Transverse colon (tissue), 4 donors: ENCODE results near the gene RPS6KA5. TPM values are rescaled to one million over a fixed set of nuclear protein-coding genes. Genes with fewer than 3 reads are reported as not detected.

Source experiments
- DNase-seq: peaks from one replicate; pipeline ENCODE4 v3.0.0-alpha.2; 2019
- H3K27ac ChIP-seq, 4 donors: fragments of 200-600 bp; sonication (generic); 2 replicates each; pipeline ENCODE4 v1.5.1; 2016 to 2018; ENCODE audit warnings: inconsistent platforms in 4 of 4
- H3K27me3 ChIP-seq: fragments of 200-600 bp; sonication (generic); 2 replicates; pipeline ENCODE4 v1.5.1; 2017; ENCODE audit warnings: inconsistent platforms
- H3K36me3 ChIP-seq, 4 donors: fragments of 200-600 bp; sonication (generic); 2 replicates each; pipeline ENCODE4 v1.5.1; 2017 to 2019; ENCODE audit warnings: inconsistent platforms in 4 of 4
- H3K4me1 ChIP-seq, 4 donors: fragments of 200-600 bp; sonication (generic); 2 replicates each; pipeline ENCODE4 v1.5.1; 2017 to 2020; ENCODE audit warnings: inconsistent platforms in 4 of 4
- H3K4me3 ChIP-seq, 4 donors: fragments of 200-600 bp; sonication (generic); 1 replicate in 1 of 4; 2 replicates in 3 of 4; pipeline versions ENCODE4 v1.5.1 to v1.6.1; 2017 to 2019; ENCODE audit warnings: inconsistent platforms in 4 of 4
- H3K9me3 ChIP-seq, 2 donors: fragments of 200-600 bp; sonication (generic); 2 replicates each; pipeline ENCODE4 v1.5.1; 2017 to 2019; ENCODE audit warnings: inconsistent platforms in 2 of 2
- EP300 ChIP-seq: sonication (generic); formaldehyde crosslinking; IDR thresholded peaks from one replicate; pipeline ENCODE4 v1.6.1; 2017; ENCODE audit warnings: antibody characterized with exemption, low read depth
- POLR2A ChIP-seq: fragments of 450-650 bp; IDR thresholded peaks from one replicate; pipeline ENCODE4 v1.6.1; 2016; ENCODE audit warnings: antibody characterized with exemption, mild to moderate bottlenecking, moderate library complexity
- POLR2AphosphoS5 ChIP-seq, 3 donors: sonication (generic); formaldehyde crosslinking; IDR thresholded peaks; one replicate each; pipeline ENCODE4 v1.6.1; 2016; ENCODE audit warnings: antibody characterized with exemption in 3 of 3
- WGBS, 2 donors: methylation state at CpG; one replicate each; pipeline ENCODE4 v1.1.5; 2018; ENCODE audit warnings: low coverage in 1 of 2; 5-methylcytosine and 5-hydroxymethylcytosine counted together
- in situ Hi-C, 4 donors: fragments of 200-750 bp; cut with MboI; loops; one replicate each; pipeline versions ENCODE4 v1.15.0 to v1.15.1; 2017; ENCODE audit warnings: low sequenced_read_pairs in 3 of 4, low pct_ligation_motif_present in 1 of 4, low pct_unique_long_range_greater_than_20kb in 1 of 4
- intact Hi-C: fragments of 100-400 bp; cut with DNase I; formaldehyde crosslinking; loops from one replicate; pipeline ENCODE4 v1.15.1; 2023; ENCODE audit warnings: low total_unique reads
- total RNA-seq, 4 donors: library from RNA; depleted of rRNA; stranded (reverse); fragments of >200 nt; gene quantifications; one replicate each; pipeline ENCODE4 v1.1.0, GENCODE V29; 2016
- TF ChIP-seq, protein P1 (sequence below), 5 experiments: fragments of 200-600 bp in 3 of 5; fragments of 450-650 bp in 2 of 5; sonication (generic) in 3 of 5; IDR thresholded peaks; 1 replicate in 2 of 5; 2 replicates in 3 of 5; pipeline ENCODE4 v1.5.1; 2016 to 2017; ENCODE audit warnings: antibody characterized with exemption in 5 of 5, inconsistent platforms in 3 of 5, mild to moderate bottlenecking in 2 of 5, moderate library complexity in 1 of 5

The RPS6KA5 gene
- total RNA-seq, 4 donors from 2014 or later, result 7.5 to 32.8 (median 28.0) TPM

DNA sequence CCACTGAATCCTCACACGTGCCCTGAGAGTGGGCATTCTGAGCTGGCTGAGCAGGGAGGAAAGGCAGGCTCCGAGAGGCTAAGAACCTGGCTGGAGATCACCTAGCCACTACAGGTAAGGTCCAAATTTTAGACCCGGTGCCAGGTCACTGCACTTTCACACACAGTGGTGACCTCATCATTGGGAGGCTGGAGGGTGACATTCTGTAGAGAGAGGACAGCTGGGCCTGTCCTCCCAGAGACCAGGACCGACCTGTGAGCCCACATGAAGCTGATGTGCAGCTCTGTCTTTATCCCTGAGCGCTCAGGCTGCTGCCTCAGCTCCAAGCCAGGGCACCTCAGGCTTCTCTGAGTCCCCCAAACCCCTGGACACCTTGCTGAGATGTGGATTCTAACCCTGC, 248.3 kb downstream of the RPS6KA5 start:
- WGBS, 2 donors, result 93% methylated on average over 5 of the region's 5 CpGs; no CpG with 5 or more reads in 1 of the 2 donors
- Histone ChIP-seq H3K4me1 (peaks cover 12 to 34% (median 24%) of the 10 kb centered on the region in 4 donors), H3K4me3 (no peak overlapping the region), H3K27ac (no peak overlapping the region), H3K27me3 (peaks cover 7% of the 10 kb centered on the region), H3K9me3 (no peaks in the 10 kb centered on the region), H3K36me3 (no peaks in the 10 kb centered on the region)
- no peak for TF ChIP-seq POLR2A
- TF ChIP-seq EP300, result no peak
- TF ChIP-seq POLR2AphosphoS5 (IDR thresholded peaks at IDR 0.05), result no peak
- TF ChIP-seq, protein P1, sequence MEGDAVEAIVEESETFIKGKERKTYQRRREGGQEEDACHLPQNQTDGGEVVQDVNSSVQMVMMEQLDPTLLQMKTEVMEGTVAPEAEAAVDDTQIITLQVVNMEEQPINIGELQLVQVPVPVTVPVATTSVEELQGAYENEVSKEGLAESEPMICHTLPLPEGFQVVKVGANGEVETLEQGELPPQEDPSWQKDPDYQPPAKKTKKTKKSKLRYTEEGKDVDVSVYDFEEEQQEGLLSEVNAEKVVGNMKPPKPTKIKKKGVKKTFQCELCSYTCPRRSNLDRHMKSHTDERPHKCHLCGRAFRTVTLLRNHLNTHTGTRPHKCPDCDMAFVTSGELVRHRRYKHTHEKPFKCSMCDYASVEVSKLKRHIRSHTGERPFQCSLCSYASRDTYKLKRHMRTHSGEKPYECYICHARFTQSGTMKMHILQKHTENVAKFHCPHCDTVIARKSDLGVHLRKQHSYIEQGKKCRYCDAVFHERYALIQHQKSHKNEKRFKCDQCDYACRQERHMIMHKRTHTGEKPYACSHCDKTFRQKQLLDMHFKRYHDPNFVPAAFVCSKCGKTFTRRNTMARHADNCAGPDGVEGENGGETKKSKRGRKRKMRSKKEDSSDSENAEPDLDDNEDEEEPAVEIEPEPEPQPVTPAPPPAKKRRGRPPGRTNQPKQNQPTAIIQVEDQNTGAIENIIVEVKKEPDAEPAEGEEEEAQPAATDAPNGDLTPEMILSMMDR (IDR thresholded peaks at IDR 0.05), result no peak
- in situ Hi-C loops, result no loop called here
- DNase-seq, result no peak
- intact Hi-C loops, result no loop called here

DNA sequence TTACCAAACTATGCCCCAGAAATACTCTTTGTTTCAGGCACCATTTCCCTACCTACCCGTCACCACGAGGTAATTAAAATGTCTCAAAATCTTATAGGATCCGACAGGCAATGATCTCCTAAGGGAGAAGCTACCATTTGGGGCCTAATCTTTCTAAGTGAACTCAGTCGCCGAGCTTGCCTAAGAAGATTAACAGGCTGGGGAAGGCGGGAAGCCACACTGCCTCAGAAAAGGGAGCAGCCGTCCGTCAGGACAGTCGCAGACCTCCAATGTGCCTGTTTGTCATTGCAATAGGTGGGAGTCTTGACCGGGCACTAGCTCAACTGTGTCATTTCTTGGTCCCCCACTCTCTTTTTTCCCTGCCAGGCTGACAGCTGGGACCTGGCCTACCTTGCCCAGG, 248.8 kb downstream of the RPS6KA5 start:
- no peak overlapping the region for H3K27ac ChIP-seq
- WGBS, 2 donors, result 90 to 92% methylated on average over 2 to 10 of the region's 10 CpGs
- DNase-seq, result no peak
- intact Hi-C loops, result no loop called here
- peaks cover 11 to 31% (median 24%) of the 10 kb centered on the region in 4 donors for H3K4me1 ChIP-seq
- TF ChIP-seq, protein P1 (IDR thresholded peaks at IDR 0.05), result no peak
- peaks cover 7% of the 10 kb centered on the region for H3K27me3 ChIP-seq
- no peaks in the 10 kb centered on the region for H3K36me3 ChIP-seq
- H3K9me3 ChIP-seq, result no peaks in the 10 kb centered on the region
- H3K4me3 ChIP-seq, result no peak overlapping the region
- in situ Hi-C loops, result no loop called here

DNA sequence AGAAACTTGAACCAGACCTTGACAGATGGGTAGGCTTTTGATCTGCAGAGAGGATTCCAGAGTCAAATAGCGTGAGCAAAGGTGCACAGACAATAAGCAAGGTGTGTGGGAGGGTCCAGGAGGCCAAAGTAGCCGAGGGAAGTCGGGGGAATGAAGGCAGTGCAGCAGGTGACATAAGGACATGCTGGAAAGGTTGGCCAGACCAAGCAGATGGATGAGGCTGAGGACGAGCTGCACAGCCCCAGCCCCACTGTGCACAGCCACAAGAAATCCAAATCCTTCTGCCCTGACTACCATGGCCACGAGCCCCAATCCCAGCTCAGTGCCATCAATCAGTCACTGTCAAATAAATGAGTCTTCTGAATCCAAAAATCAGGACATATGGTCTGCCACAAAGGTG, 249.6 kb downstream of the RPS6KA5 start:
- in situ Hi-C loops (no loop called here), intact Hi-C loops (no loop called here)
- peaks cover 9 to 28% (median 23%) of the 10 kb centered on the region in 4 donors for H3K4me1 ChIP-seq
- DNase-seq, result no peak
- H3K4me3 ChIP-seq, result no peak overlapping the region
- H3K9me3 ChIP-seq, result no peaks in the 10 kb centered on the region
- H3K27ac ChIP-seq, result no peak overlapping the region
- WGBS, 2 donors, result 72 to 86% methylated on average over 4 to 5 of the region's 5 CpGs
- no peaks in the 10 kb centered on the region for H3K36me3 ChIP-seq
- no peak for TF ChIP-seq EP300
- no peak for TF ChIP-seq POLR2A
- TF ChIP-seq POLR2AphosphoS5 (IDR thresholded peaks at IDR 0.05), result no peak
- TF ChIP-seq, protein P1 (IDR thresholded peaks at IDR 0.05), result no peak
- H3K27me3 ChIP-seq, result peaks cover 7% of the 10 kb centered on the region

DNA sequence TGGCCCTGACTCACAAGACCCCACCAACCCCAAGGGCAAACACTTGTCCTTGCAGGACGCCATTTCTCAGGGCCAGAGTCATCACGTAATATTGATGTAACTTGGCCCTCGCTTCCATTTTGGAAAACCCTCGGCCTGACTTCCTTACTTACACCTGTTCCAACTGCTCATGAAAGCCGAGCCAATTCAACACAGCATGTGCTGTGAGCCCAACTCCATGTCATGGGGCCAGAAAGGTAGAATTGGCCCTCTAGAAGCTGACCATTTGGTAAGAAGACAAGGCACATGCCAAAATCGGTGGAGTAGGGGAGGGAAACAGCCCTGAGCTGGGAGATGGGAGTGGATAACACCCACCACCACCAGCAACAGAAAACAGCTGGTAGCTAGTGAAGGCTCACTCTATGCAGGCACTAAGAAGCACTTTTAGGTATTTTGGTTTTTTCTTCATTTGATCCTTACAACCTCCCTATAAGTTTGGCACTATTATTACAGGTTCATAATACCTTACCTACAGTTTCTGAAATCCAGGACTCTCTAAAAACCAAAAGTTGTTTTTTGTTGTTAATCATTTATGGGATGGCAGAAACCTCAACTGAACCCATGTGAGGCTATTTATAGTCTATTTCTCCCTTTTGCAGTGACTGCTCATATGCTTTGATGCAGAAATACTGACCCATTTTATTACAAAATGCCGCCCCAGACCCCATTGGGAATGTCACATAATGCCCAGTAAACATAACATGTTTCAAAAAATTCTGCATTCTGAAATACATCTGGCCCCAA, 250.7 kb downstream of the RPS6KA5 start:
- Histone ChIP-seq H3K27me3 (no peaks in the 10 kb centered on the region), H3K4me1 (peaks cover 9 to 17% (median 14%) of the 10 kb centered on the region in 4 donors), H3K9me3 (no peaks in the 10 kb centered on the region), H3K27ac (no peak overlapping the region), H3K4me3 (no peak overlapping the region), H3K36me3 (no peaks in the 10 kb centered on the region)
- intact Hi-C loops (no loop called here), in situ Hi-C loops (no loop called here)
- DNase-seq, result no peak
- TF ChIP-seq EP300 (no peak), POLR2AphosphoS5 (IDR thresholded peaks at IDR 0.05) (no peak), POLR2A (no peak)
- TF ChIP-seq, protein P1 (IDR thresholded peaks at IDR 0.05), result no peak
- 94% methylated on average over 7 of the region's 7 CpGs; no CpG with 5 or more reads in 1 of the 2 donors for WGBS, 2 donors
